ENCODE results near the gene SH3D21.
A peak's percentile ranks its signal among the peaks of the same experiment; 100 is the strongest.

GRCh38 chr1:36322786-36323635 is 16.8 kb downstream of the SH3D21 start:
- TF ChIP-seq POLR2A (IDR thresholded peaks at IDR 0.05) = peak in 1 of 2 donors; percentile 27
- no peak for TF ChIP-seq CTCF (IDR thresholded peaks at IDR 0.05 in 4 of 5, conservative IDR thresholded peaks at IDR 0.05 in 1 of 5)
